ENCODE data around the gene DDIT3.

GRCh38 chr12:57479376-57480115, 40.8 kb downstream of the DDIT3 start, which contains the start of gene ARHGAP9:
- no peak for TF ChIP-seq CTCF (conservative IDR thresholded peaks at IDR 0.05; ENCODE audit: low read depth, low read length)
- no peak for TF ChIP-seq EZH2 (IDR thresholded peaks at IDR 0.05; ENCODE audit: low read length, unreplicated experiment)

All from PC-3 (cell line).